Left hindlimb (tissue), 1 donor: ENCODE results near the gene PLEKHG3.

ENCODE experiments used
- DNase-seq: peaks from one replicate; pipeline ENCODE4 v3.0.0-alpha.2; 2018

PLEKHG3 gene

DNA sequence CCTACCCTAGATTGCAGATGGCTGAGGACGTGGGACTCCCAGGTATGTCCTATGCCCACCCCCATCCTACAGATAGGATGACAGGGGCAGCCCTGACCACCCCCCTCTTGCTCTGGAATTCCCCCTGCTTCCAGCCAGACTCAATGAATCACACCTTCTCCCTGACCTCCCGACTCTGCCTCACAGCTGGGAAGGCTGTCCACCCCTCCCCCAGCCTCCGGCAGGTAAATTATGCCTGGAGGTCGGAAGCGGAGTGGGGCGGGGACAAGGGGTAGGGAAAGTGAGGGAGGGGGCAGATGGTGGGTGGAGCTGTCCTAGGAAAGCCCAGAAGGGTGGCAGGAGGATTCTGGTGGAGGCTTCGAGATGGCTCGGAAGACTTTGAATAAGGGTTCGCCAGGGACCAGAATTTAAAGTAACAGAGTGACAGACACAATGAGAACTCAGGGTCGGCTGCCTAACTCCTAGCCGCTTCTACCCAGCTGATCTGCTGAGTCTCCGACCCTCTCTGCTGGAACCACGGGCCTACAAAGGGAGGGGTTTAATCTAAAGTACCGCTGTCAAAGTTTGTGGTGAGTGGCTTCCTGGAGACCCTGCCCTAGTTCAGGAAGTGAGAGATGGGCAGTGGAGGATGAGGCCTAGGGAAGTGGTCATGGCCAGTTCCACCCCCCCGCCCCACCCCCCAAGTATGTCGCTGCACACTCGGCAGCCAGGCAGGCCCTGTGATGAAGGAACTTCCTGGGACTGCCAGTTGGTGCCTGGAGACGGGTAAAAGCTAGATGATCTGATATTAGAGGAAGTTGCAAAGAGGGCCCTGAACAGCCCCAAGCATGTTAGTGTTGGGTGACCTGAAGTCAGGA lies 4.2 kb downstream of the PLEKHG3 start:
- no peak for DNase-seq

DNA sequence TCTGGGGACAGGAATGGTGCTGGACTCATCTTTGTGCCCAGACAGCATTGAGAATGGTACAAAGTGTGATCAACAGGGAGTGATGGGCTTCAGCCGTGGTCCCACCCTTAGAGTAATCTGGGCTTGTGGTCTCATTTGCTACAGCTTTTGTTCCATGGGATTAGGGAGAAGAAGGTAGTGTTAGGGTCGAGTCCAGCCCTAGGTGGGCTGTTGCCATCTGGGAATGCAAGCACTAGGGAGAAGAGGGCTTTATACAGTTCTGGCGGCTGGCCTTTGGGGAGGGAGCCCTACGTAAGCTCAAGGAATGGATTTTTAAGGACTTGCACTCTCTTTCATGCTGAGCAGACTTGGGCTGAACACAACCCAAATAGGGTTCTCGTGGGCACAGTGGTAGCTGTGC lies 4.9 kb downstream of the PLEKHG3 start:
- no peak for DNase-seq

DNA sequence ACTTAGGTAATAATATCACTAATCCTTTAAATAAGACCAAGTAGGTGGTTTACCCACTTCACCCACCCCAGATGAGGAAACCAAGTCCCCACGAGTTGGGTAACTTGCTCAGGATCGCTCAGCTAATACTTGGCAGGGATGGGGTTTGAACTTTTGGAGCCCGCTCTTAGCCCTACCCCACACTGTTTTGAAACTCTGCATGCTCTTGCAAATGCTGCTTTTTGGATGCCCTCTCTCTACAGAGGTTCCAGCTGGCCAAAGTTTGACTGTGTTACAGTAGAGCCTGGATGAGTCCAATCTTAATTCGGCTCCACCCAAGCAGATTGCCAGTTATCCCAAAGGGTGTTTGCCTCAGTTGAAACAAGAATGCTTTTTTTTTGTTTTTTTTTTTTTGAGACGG lies 6.8 kb downstream of the PLEKHG3 start:
- no peak for DNase-seq

DNA sequence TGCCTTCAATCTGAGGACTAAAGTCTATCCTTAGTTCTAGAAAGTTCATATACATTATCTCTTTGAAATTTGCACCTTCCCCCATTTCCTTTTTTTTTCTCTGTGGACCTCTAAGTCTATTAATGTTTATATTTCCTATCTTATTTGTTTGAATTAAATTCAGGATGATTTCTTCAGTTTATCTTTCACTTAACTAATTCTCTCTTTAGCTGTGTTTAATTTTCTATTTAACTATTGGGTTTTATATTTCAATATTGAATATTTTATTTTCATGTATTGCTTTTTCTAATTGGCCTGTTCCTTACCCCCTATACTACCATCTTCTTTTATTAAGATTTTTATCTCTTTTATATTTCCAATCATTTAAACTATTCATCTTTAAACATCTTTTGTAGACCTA lies 9.5 kb downstream of the PLEKHG3 start:
- DNase-seq, result no peak

DNA sequence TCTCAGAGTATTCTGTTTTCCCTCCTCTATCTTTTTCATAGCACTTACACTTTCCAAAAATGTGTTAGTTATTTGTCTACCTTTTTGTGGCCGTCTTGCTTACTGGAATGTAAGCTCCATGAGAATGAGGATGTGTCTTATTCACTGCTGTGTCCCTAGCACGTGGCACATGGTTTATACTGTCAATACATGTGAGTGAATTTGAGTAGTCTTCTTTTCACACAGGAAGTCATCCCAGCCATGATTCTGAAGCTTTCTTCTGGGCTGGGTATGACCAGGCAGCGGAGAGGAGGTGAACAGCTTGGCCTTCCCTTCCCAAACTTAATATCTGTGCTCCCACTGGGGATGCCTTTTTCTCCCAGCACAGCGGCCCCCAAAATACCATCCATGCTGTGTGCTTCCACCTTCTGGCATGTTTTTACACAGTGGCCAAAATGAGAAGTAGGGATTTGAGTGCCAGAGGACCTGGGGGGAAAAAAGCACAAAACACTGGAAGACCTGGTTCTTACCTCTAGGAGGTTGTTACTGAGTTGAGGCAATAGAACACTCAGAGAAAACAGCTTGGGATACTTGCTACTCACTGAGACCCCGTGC lies 10.3 kb downstream of the PLEKHG3 start:
- DNase-seq, result peak; percentile 6

DNA sequence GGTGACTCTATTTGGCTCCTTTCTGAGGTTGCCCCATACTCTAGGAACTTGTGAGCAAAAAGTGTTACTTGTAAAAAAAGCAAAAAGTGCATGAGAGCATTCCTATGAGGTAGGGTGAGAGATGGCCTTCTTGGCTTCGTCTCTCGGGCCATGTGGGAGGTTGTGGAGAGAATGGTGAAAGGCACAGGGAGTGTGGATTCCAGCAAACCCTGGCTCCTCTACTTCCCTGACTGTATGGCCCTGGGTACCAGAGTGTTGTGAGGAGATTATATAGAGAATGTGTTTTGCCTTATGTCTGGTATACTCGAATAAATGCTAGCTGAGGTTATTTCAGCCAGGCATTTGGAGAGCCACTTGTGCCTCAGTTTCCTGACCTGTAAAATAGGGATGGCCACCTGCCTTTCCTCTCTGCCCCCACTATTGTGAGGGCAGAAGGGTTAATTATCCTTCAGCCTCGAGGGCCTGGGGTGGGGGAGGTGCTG lies 11.0 kb downstream of the PLEKHG3 start:
- peak; percentile 2 for DNase-seq

DNA sequence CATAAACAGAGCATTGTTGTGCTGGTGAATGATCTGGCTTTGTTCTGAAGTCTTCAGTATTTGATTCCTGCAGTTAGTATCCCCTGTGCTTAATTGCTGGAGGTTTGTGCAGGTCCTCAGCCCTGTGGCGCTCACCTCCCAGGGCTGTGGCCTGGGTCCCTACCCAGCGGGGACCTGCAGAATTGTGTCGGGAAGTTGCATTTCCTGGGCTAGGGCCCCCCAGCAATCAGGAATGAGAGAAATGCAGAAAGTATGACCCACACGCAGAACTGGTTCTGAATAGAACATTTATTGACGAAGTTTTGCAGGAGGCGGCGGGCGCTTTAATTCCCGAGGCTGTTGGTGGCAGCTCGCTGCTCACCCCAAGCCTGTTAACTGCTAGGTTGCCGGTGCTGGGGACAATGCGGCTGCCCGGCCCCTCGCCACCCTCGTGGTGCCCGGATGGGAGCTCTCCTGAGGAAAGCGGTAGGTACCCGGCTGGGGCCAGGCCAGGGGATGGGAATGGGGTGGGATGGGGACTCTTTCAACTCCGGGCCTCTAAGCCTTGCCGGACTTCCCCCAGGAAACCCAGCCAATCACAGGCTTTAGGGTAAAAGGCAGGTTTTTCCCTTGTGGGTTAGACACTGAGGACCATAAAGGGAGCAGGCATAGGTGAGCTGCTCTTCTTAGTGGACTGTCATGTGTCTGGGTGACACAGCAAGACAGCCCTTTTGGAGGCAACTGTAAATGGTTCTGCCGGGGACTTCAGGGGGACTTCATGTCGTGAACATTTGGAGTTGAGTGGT lies 11.6 kb downstream of the PLEKHG3 start:
- peak; percentile 32 for DNase-seq

DNA sequence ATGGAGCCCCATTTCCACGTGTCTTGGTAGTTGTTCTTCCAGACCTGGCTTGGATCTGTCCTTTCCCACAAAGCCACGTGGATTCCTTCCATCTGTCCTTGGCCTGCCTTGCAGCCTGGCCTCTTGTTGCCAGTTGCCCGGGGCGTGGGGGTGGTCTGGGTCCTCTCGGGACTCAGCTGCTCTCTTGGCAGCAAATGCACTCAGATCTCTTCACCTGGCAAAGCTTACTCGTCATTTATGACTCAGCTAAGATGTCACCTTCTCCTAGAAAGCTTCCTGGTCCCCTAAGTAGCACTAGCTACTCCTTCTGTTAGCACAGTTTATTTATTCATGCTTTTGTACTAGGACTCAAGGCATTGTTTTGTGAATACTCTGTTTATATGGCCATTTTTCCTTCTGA lies 13.6 kb downstream of the PLEKHG3 start:
- DNase-seq, result peak; percentile 29

DNA sequence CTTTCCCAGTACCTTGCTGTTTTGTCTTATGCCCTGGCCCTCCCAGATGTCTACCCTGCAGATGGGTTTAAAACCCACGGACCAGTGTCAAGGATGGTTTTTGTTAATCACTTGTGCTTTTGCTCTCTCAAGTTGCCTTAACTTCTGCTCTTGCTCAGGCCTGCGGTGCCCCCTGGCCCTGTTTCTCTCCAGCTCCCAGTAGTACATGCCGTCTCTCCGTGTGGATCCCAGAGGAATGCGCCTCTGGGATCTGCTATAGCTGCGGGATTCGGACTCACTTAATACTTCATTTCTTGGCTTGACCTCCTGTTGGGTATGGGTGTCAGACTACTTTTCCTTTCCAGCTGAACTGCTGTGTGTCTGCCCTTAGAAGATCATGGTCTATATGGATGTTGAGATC lies 14.5 kb downstream of the PLEKHG3 start:
- peak; percentile 9 for DNase-seq

DNA sequence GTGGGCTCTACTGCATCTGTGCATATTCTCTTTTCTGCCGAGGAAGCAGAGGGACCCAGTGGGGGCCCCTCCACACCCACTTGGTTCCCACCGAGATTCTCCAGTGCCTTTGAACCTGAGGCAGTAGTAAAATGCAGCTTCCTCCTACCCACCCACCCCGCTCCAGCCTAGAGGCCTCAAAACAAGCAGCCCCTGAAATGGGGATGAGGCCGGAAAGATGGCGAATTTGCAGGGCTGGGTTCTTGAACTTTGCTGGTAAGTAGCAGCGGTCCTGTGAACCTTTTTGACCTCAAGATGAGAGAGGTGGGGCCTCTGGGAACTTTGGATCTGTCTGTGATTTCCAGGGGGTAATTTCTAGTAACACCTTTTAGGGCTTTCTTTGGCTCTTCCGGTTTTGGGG lies 15.4 kb downstream of the PLEKHG3 start:
- peak; percentile 14 for DNase-seq

DNA sequence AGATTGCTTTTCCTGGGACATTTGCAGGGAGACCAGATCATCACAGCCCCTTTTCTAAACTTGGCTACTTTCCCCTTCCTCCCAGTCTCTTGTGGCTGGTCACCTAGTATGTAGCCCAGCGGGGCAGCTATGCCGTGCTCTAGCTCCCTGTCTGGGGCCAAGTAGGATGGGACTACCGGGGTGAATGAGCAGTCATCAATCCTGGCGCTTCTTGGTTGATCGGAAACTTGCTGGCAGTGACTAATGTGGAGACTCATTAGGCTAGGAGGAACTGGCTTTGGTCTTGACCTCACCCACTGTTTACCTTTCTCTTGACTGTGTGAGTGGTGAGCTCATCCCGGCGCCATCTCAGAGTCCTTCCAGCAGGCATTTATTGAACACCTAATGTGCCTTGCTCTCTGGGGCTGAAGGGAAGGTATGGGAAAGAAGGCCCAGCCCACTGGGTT lies 15.9 kb downstream of the PLEKHG3 start:
- peak; percentile 26 for DNase-seq

DNA sequence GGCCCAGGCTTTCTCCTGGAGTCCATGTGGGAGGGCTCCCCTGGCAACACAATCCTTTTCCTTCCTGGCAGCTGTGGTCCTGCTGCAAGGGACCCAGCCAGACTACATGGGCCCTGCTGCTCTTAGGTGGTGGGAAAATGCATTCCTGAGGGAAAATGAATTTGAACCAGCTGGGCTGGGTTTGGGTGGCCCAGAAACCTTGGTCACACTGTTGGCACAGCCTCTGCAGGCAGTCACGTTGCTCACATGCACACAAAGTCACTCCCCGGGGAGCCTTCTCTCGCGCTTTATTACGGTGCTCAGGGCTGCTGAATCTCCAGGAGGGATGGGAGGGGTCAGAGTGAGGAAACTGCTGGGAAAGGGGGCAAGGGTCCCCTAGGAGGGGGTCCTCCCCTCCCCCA lies 17.2 kb downstream of the PLEKHG3 start:
- peak; percentile 55 for DNase-seq

DNA sequence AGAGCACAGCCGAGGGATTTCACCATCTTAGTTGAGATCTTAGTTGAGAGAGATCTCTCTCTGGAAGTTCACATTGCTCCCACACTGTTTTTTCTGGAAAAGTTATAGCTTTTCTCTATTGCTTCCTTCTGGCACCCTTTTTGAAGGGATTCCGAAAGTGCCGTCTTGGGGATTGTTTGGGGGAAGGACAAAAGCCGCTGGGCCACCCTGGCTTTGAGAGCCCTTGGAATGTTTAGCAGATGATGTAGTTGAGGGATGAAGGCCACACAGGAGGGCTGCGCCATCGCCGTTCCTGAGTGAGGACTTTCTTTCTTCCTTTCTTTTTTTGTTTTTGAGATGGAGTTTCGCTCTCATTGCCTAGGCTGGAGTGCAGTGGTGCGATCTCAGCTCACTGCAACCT lies 17.7 kb downstream of the PLEKHG3 start:
- peak; percentile 27 for DNase-seq

DNA sequence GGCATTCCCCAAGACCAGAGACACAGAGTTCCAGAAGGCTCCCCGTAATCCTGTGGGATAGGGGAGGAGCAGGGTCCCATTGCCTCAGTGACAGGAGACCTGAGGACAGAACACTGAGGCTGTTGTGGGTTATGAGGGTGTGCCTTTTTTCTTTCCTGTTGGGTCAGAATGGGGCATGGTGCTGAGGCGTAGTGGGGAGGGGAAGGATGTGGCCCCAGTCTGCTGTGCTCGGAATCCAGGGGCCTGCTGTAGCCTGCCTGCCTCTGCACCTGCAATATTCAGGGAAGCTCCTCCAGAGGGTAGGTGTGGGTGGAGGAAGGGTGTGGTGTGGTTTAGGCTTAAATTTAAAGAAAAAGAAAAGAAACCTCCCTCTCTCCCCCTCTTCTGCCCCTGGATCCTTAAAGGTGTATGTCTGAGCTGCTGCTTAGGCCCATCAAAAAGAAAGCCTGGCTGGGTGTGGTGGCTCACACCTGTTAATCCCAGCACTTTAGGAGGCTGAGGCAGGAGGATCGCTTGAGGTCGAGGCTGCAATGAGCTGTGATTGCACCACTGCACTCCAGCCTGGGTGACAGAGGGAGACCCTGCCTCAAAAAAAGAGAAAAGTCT lies 18.7 kb downstream of the PLEKHG3 start:
- DNase-seq, result peak; percentile 12

DNA sequence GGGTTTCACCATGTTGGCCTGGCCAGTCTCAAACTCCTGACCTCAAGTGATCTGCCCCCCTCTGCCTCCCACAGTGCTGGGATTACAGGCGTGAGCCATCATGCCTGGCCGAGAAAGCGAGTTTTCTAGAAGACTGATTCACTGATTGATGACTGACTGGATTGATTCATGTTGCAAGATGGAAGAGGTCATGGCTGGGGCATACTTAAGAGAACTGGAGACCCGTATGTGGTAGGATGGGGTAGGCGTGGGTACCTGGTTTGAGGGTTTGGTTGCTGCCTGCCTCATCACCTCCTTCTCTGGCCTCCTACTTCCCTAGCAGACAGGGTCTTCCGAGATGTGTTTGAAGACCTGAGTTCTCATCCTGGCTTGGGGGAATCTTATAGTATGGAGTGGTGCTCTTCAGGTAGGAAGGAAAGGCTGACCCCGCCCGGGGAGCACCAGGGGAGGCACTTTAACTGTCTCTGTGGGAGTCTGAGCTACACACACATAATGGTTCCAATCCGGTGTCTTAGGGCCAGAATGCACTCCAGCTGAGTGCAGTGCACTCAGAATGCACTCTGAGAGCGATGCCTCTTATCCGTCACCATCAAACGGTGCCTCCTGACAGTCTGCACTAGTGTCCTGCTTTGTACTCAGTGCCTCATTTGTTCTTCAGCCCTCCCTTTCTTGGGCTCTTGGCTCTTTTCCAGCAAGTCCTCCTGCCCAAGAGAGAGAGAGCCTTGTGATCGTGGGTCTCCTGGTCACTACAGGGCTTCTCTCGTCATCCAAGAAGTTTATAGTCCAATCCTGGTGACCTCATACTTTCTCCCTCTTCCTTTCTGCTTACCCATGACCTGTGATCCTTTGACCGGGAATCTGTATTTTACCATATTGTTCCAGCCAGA lies 19.7 kb downstream of the PLEKHG3 start:
- peak; percentile 17 for DNase-seq

DNA sequence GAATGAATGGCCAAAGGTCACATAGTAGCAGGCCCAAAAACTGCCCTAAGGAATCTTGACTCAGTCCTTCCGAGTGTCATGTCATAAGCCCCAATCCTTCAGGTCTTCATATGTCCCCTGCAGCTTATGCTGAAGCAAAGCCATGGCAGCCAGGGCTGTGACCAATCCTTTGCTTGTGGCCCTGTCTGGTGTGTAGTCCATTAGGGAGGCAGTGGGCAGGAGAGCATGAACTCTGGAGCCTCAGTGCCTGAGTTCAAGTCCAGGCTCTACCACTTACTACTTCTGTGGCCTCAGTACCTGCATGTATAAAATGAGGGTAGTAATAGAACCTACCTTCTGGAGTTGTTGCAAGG lies 20.3 kb downstream of the PLEKHG3 start:
- DNase-seq, result no peak

DNA sequence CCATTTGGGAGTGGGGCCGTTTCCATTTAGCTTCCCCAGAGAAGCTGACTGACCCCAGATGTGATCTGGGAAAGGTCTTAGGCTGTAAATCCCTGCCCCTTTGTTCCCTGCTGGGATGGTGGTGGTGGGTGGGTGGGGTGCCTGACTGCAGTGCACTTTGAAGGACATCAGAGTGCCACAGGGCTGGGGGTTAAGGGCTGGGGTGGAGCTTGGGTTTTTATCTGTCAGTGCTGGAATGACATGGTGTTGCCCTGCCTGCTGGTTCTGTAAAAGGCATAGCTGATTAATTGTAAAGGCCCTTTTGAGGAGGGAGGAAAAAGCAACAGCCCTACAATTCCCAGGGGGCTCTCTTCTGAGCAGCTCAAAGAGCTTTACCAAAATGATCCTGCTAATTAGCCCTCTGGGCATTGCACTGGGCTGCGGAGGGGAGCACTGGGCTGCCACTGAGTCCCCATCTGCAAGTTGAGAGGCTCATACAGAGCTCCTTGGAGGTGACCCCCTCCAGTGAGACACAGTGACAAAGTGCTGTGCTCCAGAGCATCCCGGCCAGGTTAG lies 21.1 kb downstream of the PLEKHG3 start:
- DNase-seq, result no peak

DNA sequence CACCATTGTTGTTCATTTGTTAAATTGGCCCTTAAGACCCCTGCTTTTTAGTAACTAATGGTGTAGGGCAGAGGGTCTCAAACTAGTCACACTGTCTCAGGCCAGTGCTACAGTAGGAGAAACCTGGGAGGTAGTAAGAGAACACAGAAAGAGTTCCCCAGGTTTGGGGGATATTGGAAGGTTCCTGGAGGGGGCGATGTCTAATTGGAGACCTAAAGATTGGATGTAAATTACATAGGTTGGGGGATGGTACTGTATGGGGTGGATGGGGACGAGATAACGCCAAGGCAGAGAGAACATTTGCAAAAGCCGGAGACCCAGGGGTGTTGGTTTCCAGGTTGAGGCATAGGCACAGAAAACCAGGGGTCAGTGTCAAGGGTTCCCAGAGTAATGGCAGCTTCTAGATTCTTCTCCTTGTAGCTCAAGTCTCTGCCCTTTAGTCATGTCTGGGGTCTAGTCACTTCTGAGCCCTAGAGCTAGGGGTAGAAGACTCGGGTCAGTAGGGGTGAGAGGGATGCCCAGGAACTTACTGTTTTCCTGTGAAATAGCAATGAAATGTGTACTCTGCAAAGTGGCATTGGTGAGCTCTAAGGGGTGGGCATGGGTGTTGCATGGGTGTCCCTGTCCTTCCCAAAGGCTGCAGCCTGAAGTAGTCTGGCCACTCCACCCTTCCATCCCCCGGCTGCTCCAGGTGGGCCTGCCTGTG lies 21.8 kb downstream of the PLEKHG3 start:
- DNase-seq, result peak; percentile 8

DNA sequence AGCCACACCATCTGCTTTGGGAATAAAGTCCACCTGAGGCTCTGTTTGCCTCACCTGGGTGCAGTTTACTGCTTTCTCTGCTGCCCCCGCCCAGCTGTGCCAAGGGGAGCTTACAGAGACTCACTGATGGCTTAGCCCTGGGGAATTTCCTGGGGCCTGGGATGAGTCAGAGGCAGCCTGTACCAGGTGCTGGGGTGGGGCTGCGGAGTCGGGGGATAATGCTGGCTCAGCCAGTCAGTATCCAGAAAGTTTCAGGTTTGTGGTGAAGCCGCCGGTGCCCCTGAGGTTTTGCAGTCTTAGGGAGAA lies 22.3 kb downstream of the PLEKHG3 start:
- DNase-seq, result peak; percentile 22

DNA sequence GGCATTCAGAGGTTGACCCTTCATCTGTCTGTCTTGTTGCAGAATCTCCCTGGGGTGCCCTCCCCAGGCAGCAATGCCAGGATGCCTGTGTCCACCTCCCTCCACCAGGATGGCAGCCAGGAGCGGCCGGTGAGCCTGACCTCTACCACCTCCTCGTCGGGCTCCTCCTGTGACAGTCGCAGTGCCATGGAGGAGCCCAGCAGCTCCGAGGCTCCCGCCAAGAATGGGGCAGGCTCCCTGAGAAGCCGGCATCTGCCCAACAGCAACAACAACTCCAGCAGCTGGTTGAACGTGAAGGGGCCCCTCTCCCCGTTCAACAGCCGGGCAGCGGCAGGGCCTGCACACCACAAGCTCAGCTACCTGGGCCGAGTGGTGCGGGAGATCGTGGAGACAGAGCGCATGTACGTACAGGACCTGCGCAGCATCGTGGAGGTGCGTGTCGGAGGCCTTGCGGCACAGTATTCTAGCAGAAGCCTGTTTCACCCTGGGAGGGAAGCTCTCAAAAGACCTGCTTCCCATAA lies 23.4 kb downstream of the PLEKHG3 start:
- DNase-seq, result no peak

DNA sequence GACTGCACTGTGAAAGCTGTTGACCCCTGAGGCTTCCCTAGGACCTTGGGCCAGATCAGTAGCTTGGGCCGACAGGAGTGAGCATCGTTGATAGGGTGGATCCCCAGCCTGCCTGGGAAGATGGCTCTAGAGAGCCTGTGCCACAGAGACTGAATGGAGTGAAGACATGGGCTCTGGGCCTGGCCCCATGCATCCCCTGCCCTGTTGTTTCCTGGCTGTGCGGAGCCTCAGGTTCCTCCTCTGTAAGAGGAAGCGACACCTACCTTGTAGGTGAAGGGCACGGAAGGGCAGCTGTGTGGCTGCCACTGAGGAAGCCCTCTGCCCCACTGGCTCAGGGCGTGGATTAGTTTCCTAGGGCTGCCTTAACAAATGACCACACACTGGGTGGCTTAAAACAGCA lies 23.9 kb downstream of the PLEKHG3 start:
- DNase-seq, result no peak
